Suprapubic skin (tissue), 4 donors: ENCODE data around the gene IL6ST. TPM values are rescaled to one million over a fixed set of nuclear protein-coding genes. Genes with fewer than 3 reads are reported as not detected.
"Not testable (repeated sequence)": the region's sequence is repeated elsewhere in the genome, so short reads cannot be mapped to it uniquely, and the experiment has no call there.

ENCODE experiments used
- DNase-seq, 2 donors: peaks; one replicate each; pipeline ENCODE4 v3.0.0-alpha.2; 2019; ENCODE audit warnings: low spot score in 2 of 2
- H3K27ac ChIP-seq: fragments of 200-600 bp; sonication (generic); one replicate; pipeline ENCODE4 v1.5.1; 2019
- H3K27me3 ChIP-seq: fragments of 200-600 bp; sonication (generic); one replicate; pipeline ENCODE4 v1.5.1; 2019
- H3K36me3 ChIP-seq: fragments of 200-600 bp; sonication (generic); one replicate; pipeline ENCODE4 v1.5.1; 2019
- H3K4me1 ChIP-seq: fragments of 200-600 bp; sonication (generic); one replicate; pipeline ENCODE4 v1.5.1; 2019
- H3K4me3 ChIP-seq: fragments of 200-600 bp; sonication (generic); one replicate; pipeline ENCODE4 v1.5.1; 2019; ENCODE audit warnings: mild to moderate bottlenecking
- H3K9me3 ChIP-seq: fragments of 200-600 bp; sonication (generic); one replicate; pipeline ENCODE4 v1.5.1; 2019
- CTCF ChIP-seq, 2 donors: fragments of 200-600 bp in 1 of 2; fragments of 450-650 bp in 1 of 2; sonication (generic) in 1 of 2; IDR thresholded peaks; one replicate each; pipeline ENCODE4 v1.5.1; 2016 to 2019; ENCODE audit warnings: antibody characterized with exemption in 2 of 2, mild to moderate bottlenecking in 1 of 2, moderate library complexity in 1 of 2
- EP300 ChIP-seq: sonication (generic); formaldehyde crosslinking; IDR thresholded peaks from one replicate; pipeline ENCODE4 v1.6.1; 2017; ENCODE audit warnings: antibody characterized with exemption
- POLR2A ChIP-seq, 2 donors: fragments of 450-650 bp; IDR thresholded peaks; one replicate each; pipeline ENCODE4 v1.6.1; 2017; ENCODE audit warnings: antibody characterized with exemption in 2 of 2, mild to moderate bottlenecking in 2 of 2, moderate library complexity in 2 of 2
- POLR2AphosphoS5 ChIP-seq, 3 donors: sonication (generic); formaldehyde crosslinking; IDR thresholded peaks; one replicate each; pipeline ENCODE4 v1.6.1; 2017; ENCODE audit warnings: antibody characterized with exemption in 3 of 3
- WGBS: methylation state at CpG from one replicate; pipeline ENCODE4 v1.1.5; 2018; 5-methylcytosine and 5-hydroxymethylcytosine counted together
- total RNA-seq, 4 donors: library from RNA; depleted of rRNA; stranded (reverse); fragments of >200 nt; gene quantifications; one replicate each; pipeline ENCODE4 v1.1.0, GENCODE V29; 2016

The IL6ST gene
- total RNA-seq, 4 donors from 2014 or later = 47.0 to 110 (median 87.5) TPM

GRCh38 chr5:55989860-55990259 lies 4.9 kb downstream of the IL6ST start:
- DNase-seq = no peak
- no peak overlapping the region for H3K27ac ChIP-seq
- TF ChIP-seq POLR2A (IDR thresholded peaks at IDR 0.05) (no peak), CTCF (IDR thresholded peaks at IDR 0.05) (no peak), EP300 (no peak), POLR2AphosphoS5 (IDR thresholded peaks at IDR 0.05) (no peak)
- 73% methylated on average over 1 of the region's 1 CpG for WGBS
- H3K27me3 ChIP-seq = no peaks in the 10 kb centered on the region
- peaks cover 7% of the 10 kb centered on the region for H3K36me3 ChIP-seq
- no peaks in the 10 kb centered on the region for H3K9me3 ChIP-seq
- H3K4me3 ChIP-seq = no peak overlapping the region
- H3K4me1 ChIP-seq = peaks cover 37% of the 10 kb centered on the region

- DNase-seq = no peak
- no peaks in the 10 kb centered on the region for H3K27me3 ChIP-seq
- peaks cover 44% of the 10 kb centered on the region for H3K4me1 ChIP-seq
- WGBS = 66% methylated on average over 4 of the region's 4 CpGs
- H3K36me3 ChIP-seq = peaks cover 7% of the 10 kb centered on the region
- no peak overlapping the region for H3K27ac ChIP-seq
- no peak for TF ChIP-seq POLR2A (IDR thresholded peaks at IDR 0.05)
- no peak for TF ChIP-seq POLR2AphosphoS5 (IDR thresholded peaks at IDR 0.05)
- no peak for TF ChIP-seq CTCF (IDR thresholded peaks at IDR 0.05)
- TF ChIP-seq EP300 = no peak
- H3K4me3 ChIP-seq = no peak overlapping the region
- no peaks in the 10 kb centered on the region for H3K9me3 ChIP-seq
Measured at GRCh38 chr5:55988979-55989638, 5.7 kb downstream of the IL6ST start.

GRCh38 chr5:55988428-55988827 lies 6.3 kb downstream of the IL6ST start:
- not testable (repeated sequence) for H3K36me3 ChIP-seq, H3K27ac ChIP-seq, H3K9me3 ChIP-seq, DNase-seq, H3K4me3 ChIP-seq, H3K27me3 ChIP-seq
- peaks cover 44% of the 10 kb centered on the region for H3K4me1 ChIP-seq
- 98% methylated on average over 10 of the region's 10 CpGs for WGBS

- H3K4me1 ChIP-seq = peaks cover 43% of the 10 kb centered on the region
Measured at GRCh38 chr5:55986931-55987330, 7.8 kb downstream of the IL6ST start.

GRCh38 chr5:55985181-55985580 lies 9.6 kb downstream of the IL6ST start:
- TF ChIP-seq POLR2A (IDR thresholded peaks at IDR 0.05) = no peak
- TF ChIP-seq EP300 = no peak
- TF ChIP-seq CTCF (IDR thresholded peaks at IDR 0.05) = no peak
- TF ChIP-seq POLR2AphosphoS5 (IDR thresholded peaks at IDR 0.05) = no peak
- Histone ChIP-seq H3K27me3 (no peaks in the 10 kb centered on the region), H3K27ac (no peak overlapping the region), H3K4me1 (peaks cover 33% of the 10 kb centered on the region), H3K9me3 (no peaks in the 10 kb centered on the region), H3K36me3 (peaks cover 20% of the 10 kb centered on the region), H3K4me3 (no peak overlapping the region)
- no peak for DNase-seq
- WGBS = 89% methylated on average over 6 of the region's 6 CpGs

More at GRCh38 chr5:55986931-55987330, 7.8 kb downstream of the IL6ST start:
- H3K36me3 ChIP-seq = peaks cover 7% of the 10 kb centered on the region
- H3K27ac ChIP-seq = no peak overlapping the region
- H3K4me3 ChIP-seq = no peak overlapping the region
- no peak for TF ChIP-seq POLR2A (IDR thresholded peaks at IDR 0.05)
- no peak for TF ChIP-seq CTCF (IDR thresholded peaks at IDR 0.05)
- no peaks in the 10 kb centered on the region for H3K9me3 ChIP-seq
- WGBS = 84% methylated on average over 4 of the region's 4 CpGs
- DNase-seq = no peak
- H3K27me3 ChIP-seq = no peaks in the 10 kb centered on the region

- Histone ChIP-seq H3K36me3 (peaks cover 23% of the 10 kb centered on the region), H3K4me3 (no peak overlapping the region), H3K9me3 (no peaks in the 10 kb centered on the region), H3K4me1 (peaks cover 24% of the 10 kb centered on the region), H3K27me3 (no peaks in the 10 kb centered on the region), H3K27ac (no peak overlapping the region)
- TF ChIP-seq EP300 (no peak), POLR2AphosphoS5 (IDR thresholded peaks at IDR 0.05) (no peak), CTCF (IDR thresholded peaks at IDR 0.05) (no peak), POLR2A (IDR thresholded peaks at IDR 0.05) (no peak)
- 90% methylated on average over 2 of the region's 2 CpGs for WGBS
- DNase-seq = no peak
Measured at GRCh38 chr5:55983986-55984385, 10.8 kb downstream of the IL6ST start.
